Measurements from ENCODE around the gene SFTA2. TPM values are rescaled to one million over a fixed set of nuclear protein-coding genes. Genes with fewer than 3 reads are reported as not detected.
A peak's percentile ranks its signal among the peaks of the same experiment; 100 is the strongest.
"Not testable (repeated sequence)": the region's sequence is repeated elsewhere in the genome, so short reads cannot be mapped to it uniquely, and the experiment has no call there.

SFTA2 gene
- total and polyA plus RNA-seq, 12 donors = not detected

DNA sequence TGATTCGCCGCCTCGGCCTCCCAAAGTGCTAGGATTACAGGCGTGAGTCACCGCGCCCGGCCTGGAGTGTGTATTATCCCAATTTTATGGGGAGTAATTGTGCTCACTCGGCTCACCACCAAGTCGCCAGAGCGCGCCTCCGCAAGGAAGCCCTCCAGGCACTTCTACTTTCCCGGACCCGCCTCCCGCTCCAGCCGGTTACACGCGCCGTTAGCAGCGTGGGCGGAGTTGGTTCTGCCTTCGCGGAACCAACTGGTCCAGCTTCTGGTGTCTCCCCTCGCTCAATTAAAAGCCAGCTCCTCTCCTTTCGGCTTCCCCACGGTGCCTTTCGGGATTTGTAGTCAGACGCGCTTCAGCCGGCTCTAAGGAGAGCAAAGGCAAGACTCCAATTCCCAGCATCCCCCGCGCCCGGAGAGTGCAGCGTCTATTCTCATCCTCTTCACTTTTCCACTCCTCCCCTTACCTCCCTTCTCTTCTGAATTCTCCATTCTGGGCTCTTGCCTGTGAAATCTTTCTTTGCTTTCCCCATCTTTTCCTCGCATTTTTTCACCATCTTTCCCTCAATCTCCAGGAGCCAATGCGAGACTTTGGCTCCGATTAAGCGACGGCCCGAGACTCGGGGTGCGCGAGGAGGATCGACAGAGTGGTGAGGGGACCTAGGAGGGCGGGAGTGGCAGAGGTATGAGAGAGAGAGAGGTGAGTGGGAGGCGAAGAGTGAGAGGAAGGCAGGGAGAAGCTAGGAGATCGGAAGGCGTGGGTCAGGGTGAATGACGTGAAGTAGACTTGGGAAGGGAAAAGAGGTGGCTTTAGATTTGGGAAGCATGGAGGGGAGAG lies 24.0 kb downstream of the SFTA2 start, which contains the start of gene GTF2H4:
Gene GTF2H4, plus strand, starts transcription at position 450 of the 834 bp plus-strand sequence.
- intact Hi-C loops (cut with DNase I) = loop anchor here in 1 of 10 donors (1.0 kb wide), 1 partner anchor 23 kb away; no protein-coding TSS in a partner anchor

DNA sequence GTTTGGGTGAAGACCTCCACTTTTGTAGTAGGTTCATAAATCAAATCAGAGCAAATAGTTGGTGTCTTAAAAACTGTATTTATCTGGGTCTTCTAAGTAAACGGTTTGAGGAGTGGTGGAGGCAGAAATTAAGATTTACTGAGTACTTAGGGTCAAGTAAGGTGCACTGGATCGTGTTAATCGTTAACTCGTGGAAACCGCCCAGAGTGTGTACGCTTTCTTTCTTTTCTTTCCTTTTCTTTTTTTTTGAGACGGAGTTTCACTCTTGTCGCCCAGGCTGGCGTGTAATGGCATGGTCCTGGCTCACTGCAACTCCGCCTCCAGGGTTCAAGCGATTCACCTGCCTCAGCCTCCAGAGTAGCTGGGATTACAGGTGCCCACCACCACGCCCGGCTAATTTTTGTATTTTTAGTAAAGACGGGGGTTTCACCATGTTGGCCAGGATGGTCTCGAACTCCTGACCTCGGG lies 24.6 kb downstream of the SFTA2 start:
- WGBS, 2 donors = 51 to 59% methylated on average over 16 of the region's 16 CpGs
- Histone ChIP-seq H3K4me1 (peaks cover 0 to 21% (median 11%) of the 10 kb centered on the region in 9 donors), H3K36me3 (peaks cover 0 to 31% (median 21%) of the 10 kb centered on the region in 9 donors), H3K4me3 (peak overlapping the region in 9 of 10 donors; percentile 72 to 94 (median 79)), H3K27ac (peak overlapping the region in 2 of 10 donors; percentile 6 to 30)
- DNase-seq; H3K27me3 ChIP-seq; ATAC-seq; H3K9me3 ChIP-seq; intact Hi-C loops (cut with DNase I): not testable (repeated sequence)

More for the DNA sequence above, 24.0 kb downstream of the SFTA2 start, which contains the start of gene GTF2H4:
- H3K27me3 ChIP-seq = no peaks in the 10 kb centered on the region
- H3K36me3 ChIP-seq = peaks cover 0 to 38% (median 25%) of the 10 kb centered on the region in 9 donors
- 1 to 2% methylated on average over 48 to 49 of the region's 49 CpGs for WGBS, 2 donors
- peak; percentile 94 to 98 for DNase-seq
- peak within 1 kb of the TSS; percentile 47 to 94 (median 79) for H3K4me3 ChIP-seq
- H3K9me3 ChIP-seq = no peaks in the 10 kb centered on the region
- peak; percentile 98 to 100 (median 99) for ATAC-seq
- H3K4me1 ChIP-seq = peaks cover 0 to 21% (median 11%) of the 10 kb centered on the region in 9 donors
- TF ChIP-seq, protein P1, sequence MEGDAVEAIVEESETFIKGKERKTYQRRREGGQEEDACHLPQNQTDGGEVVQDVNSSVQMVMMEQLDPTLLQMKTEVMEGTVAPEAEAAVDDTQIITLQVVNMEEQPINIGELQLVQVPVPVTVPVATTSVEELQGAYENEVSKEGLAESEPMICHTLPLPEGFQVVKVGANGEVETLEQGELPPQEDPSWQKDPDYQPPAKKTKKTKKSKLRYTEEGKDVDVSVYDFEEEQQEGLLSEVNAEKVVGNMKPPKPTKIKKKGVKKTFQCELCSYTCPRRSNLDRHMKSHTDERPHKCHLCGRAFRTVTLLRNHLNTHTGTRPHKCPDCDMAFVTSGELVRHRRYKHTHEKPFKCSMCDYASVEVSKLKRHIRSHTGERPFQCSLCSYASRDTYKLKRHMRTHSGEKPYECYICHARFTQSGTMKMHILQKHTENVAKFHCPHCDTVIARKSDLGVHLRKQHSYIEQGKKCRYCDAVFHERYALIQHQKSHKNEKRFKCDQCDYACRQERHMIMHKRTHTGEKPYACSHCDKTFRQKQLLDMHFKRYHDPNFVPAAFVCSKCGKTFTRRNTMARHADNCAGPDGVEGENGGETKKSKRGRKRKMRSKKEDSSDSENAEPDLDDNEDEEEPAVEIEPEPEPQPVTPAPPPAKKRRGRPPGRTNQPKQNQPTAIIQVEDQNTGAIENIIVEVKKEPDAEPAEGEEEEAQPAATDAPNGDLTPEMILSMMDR (IDR thresholded peaks at IDR 0.05) = no peak
- peak within 1 kb of the TSS in 8 of 10 donors; percentile 22 to 77 (median 63) for H3K27ac ChIP-seq

DNA sequence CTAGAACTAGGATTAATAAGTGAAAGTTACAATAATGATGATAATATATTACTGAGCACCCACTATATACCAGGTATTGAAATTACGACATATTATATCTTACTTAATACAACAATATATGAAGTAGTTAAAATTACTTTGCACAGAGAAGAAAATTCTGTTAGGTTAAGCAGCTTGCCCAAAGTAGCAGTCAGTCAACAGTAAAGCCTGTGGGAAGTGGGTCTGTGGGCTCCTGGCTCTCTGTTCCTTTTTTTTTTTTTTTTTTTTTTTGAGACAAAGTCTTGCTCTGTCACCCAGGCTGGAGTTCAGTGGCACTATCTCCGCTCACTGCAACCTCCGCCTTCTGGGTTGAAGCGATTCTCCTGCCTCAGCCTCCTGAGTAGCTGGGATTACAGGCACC lies 28.7 kb downstream of the SFTA2 start:
- intact Hi-C loops (cut with DNase I) = no loop called here

DNA sequence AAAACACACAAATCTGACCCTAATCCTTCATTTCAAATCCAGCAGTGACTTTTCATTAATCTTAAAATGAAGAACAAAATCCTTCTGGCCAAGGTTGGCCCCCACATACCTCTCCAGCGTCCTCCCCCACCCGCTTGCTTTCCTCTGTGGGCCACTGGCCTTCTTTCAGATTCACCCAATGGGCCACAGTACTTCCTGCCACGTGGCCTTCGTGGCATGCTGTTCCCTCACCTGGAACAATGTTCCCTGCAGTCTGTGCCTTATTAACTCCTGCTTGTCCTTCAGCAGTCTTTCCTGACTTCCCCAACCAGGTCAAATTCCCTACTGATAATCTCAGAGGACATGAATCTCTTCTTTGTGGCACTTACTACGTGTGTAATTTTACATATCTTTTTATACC lies 29.3 kb downstream of the SFTA2 start:
- Histone ChIP-seq H3K4me1 (peaks cover 0 to 5% (median 0%) of the 10 kb centered on the region in 9 donors), H3K27me3 (no peaks in the 10 kb centered on the region), H3K9me3 (no peaks in the 10 kb centered on the region), H3K27ac (no peak overlapping the region), H3K4me3 (no peak overlapping the region), H3K36me3 (peaks cover 0 to 26% (median 9%) of the 10 kb centered on the region in 9 donors)
- 49 to 54% methylated on average over 5 of the region's 5 CpGs for WGBS, 2 donors
- ATAC-seq (no peak), DNase-seq (no peak)
- intact Hi-C loops (cut with DNase I) = no loop called here
- TF ChIP-seq, protein P1 (IDR thresholded peaks at IDR 0.05) = no peak

More for the DNA sequence above, 28.7 kb downstream of the SFTA2 start:
- H3K27ac ChIP-seq = no peak overlapping the region
- H3K4me1 ChIP-seq = peaks cover 0 to 6% (median 0%) of the 10 kb centered on the region in 9 donors
- no peaks in the 10 kb centered on the region for H3K9me3 ChIP-seq
- peaks cover 0 to 21% (median 8%) of the 10 kb centered on the region in 9 donors for H3K36me3 ChIP-seq
- DNase-seq (no peak), ATAC-seq (no peak)
- WGBS, 2 donors = 90% methylated on average over 4 of the region's 4 CpGs
- no peak overlapping the region for H3K4me3 ChIP-seq
- no peaks in the 10 kb centered on the region for H3K27me3 ChIP-seq
- TF ChIP-seq, protein P1 (IDR thresholded peaks at IDR 0.05) = no peak

DNA sequence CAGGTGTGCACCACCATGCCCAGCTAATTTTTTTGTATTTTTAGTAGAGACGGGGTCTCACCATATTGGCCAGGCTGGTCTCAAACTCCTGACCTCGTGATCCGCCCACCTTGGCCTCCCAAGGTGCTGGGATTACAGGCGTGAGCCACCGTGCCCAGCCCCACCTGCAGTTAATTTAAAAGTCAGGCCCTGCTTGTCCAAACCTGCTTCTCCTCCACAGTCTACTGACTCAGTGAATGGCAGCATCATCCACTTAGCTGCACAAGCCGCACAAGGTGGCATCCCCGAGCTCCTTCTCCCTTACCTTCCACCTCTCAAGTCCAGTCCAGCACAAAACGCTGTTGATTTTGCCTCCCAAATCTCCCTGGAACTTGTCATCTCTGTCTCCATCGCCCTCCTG lies 29.8 kb downstream of the SFTA2 start:
- WGBS, 2 donors = 76 to 82% methylated on average over 9 of the region's 9 CpGs

More for the DNA sequence above, 29.8 kb downstream of the SFTA2 start:
- H3K4me3 ChIP-seq; ATAC-seq; H3K27ac ChIP-seq; H3K9me3 ChIP-seq; H3K27me3 ChIP-seq; intact Hi-C loops (cut with DNase I); DNase-seq; H3K4me1 ChIP-seq: not testable (repeated sequence)
- peaks cover 0 to 31% (median 12%) of the 10 kb centered on the region in 9 donors for H3K36me3 ChIP-seq

All from heart right ventricle (tissue), 16 donors.